Measurements from ENCODE around the gene SMARCD2.

The SMARCD2 gene

DNA sequence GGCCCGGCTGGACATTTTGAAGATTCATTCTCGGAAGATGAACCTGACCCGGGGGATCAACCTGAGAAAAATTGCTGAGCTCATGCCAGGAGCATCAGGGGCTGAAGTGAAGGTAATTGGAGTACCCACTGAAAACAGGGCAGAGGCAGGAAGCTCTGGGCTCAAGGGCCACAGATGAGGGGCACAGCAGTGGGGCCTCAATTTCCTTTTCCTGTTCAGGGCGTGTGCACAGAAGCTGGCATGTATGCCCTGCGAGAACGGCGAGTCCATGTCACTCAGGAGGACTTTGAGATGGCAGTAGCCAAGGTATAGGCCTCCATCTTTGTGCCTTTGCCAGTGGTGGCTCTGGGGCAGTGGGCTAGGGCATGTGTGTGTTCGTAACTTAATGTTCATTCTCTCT lies 11.0 kb downstream of the SMARCD2 start:
- DNase-seq: no peak

DNA sequence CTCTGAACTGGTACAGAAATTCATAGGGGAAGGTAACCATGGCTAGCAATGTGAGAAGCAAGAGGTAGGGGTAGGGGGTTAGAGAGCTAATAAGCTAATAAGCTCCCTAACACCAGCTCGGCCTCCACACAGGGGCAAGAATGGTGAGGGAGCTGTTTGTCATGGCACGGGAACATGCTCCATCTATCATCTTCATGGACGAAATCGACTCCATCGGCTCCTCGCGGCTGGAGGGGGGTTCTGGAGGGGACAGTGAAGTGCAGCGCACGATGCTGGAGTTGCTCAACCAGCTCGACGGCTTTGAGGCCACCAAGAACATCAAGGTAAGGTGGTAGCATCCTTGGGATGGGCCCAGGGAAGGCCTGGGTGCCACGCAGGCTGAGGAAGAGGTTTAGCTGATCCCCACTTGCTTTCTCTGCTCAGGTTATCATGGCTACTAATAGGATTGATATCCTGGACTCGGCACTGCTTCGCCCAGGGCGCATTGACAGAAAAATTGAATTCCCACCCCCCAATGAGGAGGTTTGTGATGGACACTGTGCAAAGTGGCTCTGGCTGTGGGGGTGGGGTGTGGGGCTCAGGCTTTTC lies 11.5 kb downstream of the SMARCD2 start:
- DNase-seq: no peak

DNA sequence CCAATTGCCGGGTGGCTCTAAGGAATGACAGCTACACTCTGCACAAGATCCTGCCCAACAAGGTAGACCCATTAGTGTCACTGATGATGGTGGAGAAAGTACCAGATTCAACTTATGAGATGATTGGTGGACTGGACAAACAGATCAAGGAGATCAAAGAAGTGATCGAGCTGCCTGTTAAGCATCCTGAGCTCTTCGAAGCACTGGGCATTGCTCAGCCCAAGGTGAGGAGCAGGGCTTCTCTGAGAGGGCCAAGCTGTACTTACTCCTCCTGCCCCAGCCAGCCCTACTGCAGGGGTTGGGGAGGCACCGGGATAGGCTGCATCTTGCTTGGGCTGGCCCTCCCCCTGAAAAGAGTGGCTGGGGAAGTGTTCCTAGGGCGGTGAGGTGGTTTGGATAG lies 12.2 kb downstream of the SMARCD2 start:
- DNase-seq: no peak

DNA sequence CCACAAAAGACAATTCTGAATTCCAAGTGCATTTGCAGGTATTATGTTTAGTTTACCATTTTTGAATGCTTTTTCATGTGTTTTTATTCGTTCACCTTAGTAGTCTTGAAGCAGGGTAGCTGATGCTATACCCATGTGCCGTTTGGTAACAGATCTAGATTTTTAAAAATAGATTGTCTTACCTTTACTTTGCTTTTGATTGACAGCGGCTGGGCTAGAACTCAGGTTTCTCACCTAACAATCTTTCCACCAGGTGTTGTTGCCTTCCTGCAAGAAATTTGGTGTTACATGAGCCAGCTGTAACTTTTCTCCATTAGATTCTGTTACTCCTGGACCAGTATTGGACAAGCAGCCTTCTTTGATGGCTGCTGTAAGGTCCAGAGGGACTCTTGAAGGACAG lies 13.5 kb downstream of the SMARCD2 start:
- no peak for DNase-seq

DNA sequence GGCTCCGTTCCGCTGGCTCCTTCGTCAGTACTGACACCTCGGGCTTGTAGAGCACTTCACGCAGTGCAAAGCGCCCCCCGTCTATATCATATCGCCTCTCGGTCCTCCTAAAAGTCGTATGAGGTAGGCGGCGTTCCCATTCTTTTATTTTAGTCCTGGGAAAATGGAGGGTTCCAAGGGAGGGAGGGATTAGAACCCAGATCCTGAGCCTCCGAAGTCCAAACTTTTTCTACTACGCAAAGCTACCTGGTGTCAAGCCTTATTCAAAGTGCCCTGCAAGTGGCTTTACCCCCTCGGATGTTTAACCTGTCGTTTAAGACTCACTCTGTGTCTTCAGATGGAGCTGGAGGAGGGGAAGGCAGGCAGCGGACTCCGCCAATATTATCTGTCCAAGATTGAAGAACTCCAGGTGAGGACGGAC lies 14.7 kb downstream of the SMARCD2 start:
- no peak for DNase-seq

DNA sequence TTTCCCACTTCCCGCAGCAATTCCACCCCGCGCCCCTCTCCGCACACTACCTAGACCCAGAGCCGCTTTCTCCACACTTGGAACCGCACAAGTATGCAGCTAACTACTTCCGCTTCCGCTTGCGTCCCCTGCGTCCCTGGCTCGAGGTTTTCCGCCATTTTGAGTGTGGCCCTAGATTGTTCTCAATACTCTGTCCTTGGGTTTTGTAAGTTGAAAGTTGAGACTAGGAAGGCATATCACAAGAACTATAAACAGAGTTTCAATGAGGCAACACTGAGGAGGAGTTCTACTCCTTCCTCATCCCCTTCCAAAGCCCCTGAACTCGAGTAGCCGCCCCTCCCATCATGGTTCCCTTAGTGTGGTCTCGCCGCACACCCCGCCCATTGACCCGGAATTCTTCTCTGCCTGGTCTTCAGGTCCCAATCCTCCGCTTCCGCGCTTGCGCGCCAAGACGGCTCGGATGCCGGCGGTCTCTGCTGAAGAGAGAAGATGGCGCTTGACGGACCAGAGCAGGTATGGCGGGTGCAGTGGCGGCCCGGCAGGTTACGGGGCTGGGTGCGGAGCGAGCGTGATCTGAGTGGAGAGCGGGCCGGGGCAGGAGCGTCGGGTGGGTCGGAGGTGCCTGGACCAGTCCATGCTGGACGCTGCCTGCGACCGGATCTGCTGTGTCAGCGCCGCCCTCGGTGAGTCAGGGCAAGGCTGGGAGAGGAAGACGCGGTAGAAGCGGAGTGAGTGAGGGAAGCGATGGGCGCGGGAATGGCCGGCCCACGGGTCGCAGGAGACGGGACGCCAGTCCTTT lies 15.3 kb downstream of the SMARCD2 start, which contains the start of the genes FTSJ3 and PSMC5:
TSS of gene FTSJ3 (minus strand) at position 662 of the 799 bp plus-strand sequence. CDS start 761 bp downstream, outside the sequence.
TSS of gene PSMC5 (plus strand) at position 430 of the 799 bp plus-strand sequence. CDS start at position 490, 60 bp downstream.
- peak; percentile 94 to 96 for DNase-seq

DNA sequence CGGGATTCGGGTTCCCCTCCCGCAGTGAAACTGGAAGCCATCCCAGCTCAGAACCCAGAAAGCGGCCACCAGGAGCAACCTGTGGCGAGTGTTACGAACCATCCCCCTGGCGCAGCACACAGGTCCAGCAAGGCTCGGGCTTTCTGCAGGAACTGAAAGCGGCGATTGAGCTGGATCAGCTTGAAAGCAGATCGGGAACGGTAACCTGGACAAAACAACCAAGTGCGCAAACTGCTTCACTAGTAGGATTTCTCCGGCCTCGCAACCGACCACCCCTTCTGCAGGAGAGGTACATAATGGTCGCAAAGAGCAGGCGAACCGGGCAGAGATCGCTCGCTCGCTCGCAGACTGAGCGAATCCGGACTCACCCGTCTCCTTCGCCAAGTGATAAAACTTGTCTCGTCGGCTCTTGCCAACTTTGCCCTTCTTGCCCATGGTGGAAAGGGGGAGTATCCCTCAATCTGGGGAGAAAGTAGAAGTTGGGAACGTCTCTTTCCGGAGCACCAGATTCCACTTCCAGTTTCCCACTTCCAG lies 15.9 kb downstream of the SMARCD2 start:
- no peak for DNase-seq

DNA sequence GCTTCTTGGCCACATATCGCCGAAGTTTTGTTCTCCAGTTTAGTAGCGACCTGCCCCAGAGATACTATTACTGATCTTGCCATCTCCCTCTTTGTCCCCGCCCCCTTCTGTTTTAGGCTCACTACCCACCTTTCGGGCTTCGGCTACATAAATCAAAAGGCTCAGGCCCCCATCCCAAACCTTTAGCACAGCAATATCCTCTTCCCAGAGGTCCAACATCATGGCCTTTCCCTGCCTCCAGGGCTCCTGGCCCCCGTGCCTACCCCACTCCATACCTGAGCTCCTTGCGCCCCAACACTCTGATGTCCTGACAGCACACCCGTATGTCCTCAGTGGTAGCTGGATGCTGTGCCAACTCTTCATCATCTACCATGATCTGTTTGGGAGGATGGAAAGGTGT lies 18.1 kb downstream of the SMARCD2 start:
- DNase-seq: no peak

DNA sequence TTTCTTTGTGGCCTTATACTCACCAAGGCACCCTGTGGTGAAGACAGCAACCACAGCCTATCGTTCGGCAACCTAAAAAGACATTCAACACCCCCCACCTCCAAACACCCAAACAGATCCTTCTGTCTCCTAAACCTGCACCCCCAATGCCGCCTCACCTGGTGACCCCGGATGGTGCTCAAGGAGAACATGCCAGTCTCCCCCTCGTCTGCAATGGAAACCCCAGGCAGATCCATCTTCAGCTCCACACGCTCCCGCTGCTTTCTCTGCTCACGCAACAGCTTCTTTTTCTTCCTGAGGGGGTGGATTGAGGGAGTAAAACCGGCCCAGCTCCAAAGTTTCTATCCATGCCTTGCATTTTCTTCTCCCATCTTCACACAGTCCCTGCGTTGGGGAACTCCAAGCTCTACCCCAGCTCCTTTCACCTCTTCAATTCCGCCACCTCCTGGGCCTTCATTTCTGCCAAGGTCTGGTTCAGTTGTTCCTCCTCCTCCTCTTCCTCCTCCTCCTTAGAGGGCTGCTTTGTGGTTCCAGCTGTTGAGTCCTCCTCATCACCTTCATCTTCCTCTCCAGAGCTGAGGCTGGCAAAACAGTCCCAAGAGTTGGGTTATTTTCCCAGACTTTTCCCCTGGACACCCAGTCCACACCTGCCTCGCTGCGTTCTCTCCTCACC lies 18.7 kb downstream of the SMARCD2 start:
- DNase-seq: no peak

DNA sequence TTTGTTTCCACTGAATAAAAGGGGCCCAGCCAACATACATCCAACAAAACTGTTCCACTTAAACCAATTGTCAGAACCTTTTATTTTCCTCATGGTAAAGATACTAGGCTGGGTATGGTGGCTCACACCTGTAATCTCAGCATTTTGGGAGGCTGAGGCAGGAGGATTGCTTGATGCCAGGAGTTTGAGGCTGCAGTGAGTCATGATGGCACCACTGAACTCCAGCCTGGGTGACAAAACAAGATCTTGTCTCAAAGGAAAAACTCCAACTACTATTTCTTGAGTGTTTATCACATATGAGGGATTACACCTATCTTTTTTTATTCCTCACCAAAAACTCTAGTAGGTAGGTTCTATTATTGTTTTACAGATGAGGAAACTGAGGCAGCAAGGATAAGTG lies 19.9 kb downstream of the SMARCD2 start:
- no peak for DNase-seq

DNA sequence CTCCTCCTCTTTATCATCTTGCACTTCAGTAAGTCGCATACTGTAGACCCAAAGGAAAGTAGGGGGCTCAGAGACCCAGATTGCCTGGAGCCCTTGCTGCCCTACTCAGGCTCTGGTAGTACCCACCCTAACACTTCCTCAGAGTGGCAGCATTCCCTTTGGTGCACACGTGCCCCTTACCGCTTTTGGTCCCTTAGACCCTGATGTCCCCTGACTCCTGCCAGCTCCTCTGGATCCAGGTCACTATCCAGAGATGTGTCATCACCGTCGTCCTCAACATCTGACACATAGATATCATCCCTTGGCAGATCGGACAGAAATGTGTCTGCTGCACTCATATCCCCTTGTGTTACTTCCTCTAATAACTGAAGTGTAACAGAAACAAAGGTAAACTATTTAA lies 20.7 kb downstream of the SMARCD2 start:
- no peak for DNase-seq

DNA sequence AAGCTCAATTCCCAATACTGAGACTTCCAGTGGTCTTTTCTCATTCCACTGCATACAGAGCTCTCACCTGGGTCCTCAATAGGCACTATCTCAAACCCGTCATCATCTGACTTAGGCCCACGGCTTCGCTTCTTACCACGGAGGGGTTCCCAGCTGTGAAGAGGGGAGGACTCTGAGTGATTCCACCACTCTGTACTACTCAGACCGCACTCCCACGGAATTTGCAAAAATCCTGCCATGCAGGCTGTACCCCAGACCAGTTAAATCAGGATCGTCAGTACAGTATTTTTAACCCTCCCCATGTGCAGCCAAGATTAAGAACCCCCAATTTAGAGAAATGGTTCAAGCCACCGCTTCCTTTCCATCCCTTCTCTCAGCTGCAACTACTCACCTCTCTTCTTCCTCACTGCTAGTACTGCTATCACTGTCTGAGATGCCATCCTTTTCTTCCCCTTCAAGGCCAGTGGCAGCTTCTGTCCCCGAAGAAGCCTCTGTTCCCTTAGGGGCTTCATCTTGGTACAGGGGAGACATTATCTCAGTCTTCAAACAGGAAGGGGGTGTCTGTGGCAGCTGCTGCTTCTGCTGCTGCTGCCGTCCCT lies 21.4 kb downstream of the SMARCD2 start:
- no peak for DNase-seq

DNA sequence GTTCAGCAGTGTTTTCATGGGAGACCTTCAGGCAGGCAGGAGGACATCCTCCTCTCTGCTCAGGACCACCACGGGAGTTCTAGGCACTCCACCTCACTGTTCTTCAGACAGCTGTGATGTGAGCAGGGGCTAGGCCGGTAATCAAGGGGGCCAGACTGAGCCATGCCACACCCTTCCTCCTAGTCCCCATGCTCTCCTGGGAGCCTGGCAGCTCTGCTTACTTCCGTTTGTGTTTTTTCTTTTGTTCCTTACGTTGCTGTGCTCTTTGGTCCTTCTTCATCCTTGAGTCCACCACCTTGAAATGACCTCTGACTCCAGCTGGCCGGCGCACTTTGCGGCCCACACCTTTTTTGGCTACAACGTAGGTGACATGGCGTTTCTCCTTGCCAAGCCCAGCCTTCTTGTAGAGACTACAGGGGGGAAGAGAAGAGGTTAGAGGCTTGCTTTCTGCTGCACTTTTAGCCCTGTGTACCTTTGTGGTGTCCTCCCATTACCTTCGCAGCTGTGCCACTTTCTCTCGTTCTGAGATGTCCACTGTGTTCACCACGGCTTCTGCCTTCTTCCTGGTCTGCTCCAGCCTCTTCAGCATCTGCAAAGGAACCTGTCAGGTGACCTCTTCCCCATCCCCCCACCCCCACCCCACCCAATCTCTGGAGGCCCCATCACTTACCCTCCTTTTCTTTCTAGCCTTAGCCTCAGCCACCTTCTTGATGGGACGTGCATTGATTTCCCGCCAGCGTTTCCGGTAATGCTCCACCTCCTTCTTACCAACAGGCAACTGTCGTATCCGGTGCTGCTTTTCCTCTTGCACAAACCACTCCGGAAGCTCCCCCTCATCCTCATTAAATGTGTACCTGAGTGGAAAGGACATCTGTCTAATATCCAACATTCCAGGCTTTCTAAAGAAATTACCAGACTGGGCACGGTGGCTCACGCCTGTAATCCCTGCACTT lies 22.6 kb downstream of the SMARCD2 start:
- DNase-seq: no peak

DNA sequence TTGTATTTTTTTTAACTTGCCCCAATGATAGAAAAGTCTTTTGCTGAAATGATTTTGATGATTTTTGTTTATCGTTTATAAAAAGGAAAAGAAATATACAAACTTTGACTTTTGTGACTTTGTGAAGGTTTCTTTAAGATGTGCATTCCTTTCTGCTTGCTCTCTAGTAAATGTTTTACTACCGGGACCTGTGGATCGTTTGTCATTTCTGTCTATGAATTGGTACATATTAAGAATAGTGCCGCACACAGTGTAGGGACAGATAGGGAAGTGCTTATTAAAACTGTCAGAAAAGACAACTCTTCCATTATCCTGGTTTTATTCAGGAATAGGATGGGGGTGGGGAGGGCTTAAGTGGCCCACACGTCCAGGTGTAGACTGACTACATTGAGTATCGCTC lies 23.4 kb downstream of the SMARCD2 start:
- DNase-seq: no peak

DNA sequence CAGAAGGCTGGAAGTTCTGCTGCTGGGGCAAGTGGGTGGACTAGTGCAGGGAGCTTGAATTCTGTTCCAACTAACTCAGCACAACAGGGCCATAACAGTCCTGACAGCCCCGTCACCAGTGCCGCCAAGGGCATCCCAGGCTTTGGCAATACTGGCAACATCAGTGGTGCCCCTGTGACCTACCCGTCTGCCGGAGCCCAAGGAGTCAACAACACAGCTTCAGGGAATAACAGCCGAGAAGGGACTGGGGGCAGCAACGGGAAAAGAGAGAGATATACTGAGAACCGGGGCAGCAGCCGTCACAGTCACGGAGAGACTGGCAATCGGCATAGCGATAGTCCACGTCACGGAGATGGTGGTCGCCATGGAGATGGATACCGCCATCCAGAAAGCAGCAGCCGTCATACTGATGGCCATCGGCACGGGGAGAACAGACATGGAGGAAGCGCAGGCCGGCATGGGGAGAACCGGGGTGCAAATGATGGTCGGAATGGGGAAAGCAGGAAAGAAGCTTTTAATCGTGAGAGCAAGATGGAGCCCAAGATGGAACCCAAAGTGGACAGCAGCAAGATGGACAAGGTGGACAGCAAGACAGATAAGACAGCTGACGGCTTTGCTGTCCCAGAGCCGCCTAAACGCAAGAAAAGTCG lies 24.6 kb downstream of the SMARCD2 start:
- no peak for DNase-seq

DNA sequence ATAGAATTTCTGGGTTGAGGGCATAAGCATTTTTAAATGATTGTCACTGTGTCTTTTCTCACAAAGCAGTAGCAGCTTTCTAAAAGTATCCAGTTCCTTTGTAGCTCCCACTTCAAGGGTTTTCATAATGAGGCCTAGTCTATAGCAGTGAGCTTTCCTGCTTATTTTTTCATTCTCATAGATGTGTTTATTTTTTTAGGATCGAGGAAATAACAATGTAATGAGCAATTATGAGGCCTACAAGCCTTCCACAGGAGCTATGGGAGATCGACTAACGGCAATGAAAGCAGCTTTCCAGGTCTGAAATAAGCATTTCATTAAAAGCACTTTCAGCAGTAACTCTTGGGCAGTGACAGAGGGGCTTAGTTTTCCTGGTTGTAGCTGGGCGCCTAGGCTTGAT lies 25.8 kb downstream of the SMARCD2 start:
- no peak for DNase-seq

DNA sequence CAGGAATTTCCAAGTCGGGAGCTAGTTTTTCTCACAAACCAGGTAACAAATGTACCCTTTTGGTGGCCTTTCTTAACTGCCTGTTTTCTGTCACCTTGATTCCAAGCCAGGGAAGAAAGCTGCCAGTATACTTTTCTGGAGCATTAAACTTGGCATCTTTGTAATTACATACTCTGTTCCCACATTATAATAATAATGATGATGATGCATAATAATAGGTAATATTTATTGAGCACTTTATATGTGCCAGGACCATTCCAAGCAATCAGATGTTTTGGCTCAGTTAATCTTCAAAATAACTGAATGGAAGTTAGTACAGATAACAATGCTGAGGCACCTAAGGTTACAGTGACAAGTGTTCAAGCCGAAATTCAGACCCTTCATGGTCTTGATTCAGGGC lies 26.4 kb downstream of the SMARCD2 start:
- no peak for DNase-seq

DNA sequence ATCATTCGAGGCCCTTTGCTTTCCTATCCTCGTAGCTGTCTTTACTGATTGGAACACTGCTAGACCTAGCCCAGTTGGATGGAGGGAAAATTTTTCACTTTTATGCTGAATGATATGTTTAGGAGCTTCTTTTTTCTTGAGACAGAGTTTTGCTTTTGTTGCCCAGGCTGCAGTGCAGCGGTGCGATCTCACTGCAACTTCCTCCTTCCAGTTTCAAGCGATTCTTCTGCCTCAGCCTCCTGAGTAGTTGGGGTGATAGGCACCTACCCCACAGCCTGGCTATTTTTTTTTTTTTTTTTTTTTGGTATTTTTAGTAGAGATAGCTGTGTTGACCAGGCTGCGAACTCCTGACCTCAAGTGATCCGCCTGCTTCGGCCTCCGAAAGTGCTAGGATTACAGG lies 32.5 kb downstream of the SMARCD2 start:
- no peak for DNase-seq

DNA sequence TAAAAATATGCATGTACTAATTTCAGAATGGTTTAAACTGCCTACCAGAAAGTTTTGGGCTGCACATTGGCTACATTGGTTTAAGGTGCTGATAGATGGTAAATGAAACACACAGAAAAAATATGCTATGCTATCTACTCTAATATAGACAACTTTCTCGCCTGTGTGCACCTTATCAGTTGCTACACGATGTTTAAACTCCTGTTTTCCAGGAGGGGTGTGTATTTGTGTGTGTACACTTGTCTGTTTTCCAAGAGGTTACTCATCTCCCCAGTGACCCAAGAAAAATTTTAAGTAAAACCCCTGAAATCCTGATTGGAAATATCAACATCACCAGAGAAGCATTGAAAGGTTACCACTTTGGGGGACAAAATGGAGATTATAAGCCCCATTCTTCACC lies 36.9 kb downstream of the SMARCD2 start:
- no peak for DNase-seq

DNA sequence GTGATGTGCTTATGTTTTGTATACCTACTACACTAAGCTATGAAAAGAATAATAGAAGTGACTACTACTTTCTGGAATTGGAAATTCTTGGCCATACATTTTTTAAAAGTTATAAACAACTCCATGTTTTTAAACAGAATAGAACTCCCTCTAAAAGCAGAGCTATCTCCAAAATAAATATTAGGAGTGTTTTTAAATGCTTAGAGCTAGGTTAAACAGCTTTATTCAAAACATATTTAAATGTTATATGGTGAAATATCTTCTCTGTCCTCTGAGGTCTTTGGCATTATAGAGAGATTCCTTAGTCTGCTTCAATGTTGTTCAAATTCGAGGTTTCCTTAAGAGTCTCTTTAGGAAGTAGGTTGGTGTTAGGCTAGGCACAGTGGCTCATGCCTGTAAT lies 38.2 kb downstream of the SMARCD2 start:
- DNase-seq: no peak

DNA sequence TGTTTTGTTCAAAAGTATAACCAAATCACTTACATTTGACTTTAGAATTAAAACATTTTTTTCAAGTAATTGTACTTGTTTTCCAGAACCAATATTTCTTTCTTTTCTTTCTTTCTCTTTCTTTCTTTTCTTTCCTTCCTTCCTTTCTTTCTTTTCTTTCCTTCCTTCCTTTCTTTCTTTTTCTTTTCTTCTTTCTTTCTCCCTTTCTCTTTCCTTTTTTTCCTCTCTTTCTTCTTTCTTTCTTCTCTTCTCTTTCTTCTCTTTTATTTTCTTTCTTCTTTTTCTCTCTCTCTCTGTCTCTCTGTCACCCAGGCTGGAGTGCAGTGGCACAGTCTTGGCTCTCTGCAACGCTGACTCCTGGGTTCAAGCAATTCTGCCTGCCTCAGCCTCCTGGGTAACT lies 41.7 kb downstream of the SMARCD2 start:
- no peak for DNase-seq
